ENCODE measurements around the gene CDKL2.

DNA sequence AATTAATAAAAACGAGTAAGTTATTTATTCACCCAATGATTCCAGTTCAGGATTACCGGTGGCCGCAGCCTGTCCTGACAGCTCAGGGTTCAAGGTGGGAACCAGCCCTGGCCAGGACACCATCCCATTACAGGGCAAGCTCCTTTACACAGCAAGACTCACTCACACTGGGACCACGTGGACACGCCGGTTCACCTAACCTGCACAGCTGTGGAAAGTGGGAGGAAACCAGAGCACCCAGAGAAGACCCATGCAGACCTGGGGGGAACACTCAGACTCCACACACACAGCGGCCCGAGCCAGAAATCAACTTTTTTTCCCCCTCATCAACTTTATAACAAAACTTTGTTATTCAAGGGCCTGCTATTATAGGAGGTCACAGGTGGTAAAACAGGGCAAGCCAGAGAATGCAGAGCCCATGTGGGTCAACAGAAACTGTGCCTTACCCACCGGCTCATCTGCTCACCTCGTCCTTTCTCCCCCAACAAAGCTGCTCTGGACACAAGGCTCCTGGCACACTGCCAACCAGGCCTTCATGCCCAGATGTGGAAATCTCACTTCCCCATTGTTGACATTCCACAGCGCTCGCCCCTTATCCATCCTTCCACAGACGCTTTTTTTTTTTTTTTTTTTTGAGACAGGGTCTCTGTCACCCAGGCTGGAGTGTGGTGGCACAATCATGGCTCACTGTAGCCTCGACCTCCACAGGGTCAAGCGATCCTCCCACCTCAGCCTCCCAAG lies 82.5 kb downstream of the CDKL2 start:
- TF ChIP-seq, protein P1, sequence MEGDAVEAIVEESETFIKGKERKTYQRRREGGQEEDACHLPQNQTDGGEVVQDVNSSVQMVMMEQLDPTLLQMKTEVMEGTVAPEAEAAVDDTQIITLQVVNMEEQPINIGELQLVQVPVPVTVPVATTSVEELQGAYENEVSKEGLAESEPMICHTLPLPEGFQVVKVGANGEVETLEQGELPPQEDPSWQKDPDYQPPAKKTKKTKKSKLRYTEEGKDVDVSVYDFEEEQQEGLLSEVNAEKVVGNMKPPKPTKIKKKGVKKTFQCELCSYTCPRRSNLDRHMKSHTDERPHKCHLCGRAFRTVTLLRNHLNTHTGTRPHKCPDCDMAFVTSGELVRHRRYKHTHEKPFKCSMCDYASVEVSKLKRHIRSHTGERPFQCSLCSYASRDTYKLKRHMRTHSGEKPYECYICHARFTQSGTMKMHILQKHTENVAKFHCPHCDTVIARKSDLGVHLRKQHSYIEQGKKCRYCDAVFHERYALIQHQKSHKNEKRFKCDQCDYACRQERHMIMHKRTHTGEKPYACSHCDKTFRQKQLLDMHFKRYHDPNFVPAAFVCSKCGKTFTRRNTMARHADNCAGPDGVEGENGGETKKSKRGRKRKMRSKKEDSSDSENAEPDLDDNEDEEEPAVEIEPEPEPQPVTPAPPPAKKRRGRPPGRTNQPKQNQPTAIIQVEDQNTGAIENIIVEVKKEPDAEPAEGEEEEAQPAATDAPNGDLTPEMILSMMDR (IDR thresholded peaks at IDR 0.05) = no peak
- TF ChIP-seq POLR2A (IDR thresholded peaks at IDR 0.05) = no peak

All from uterus (tissue), 2 donors.